Central memory CD4-positive, alpha-beta T cell (primary cell): ENCODE results near the gene TDRD9.

Source experiments
- DNase-seq: peaks from one replicate; pipeline ENCODE4 v3.0.0; 2022

Gene TDRD9

GRCh38 chr14:103890821-103891666, 37.2 kb upstream of the TDRD9 start:
- DNase-seq = no peak

GRCh38 chr14:103891667-103892215, 36.5 kb upstream of the TDRD9 start:
- DNase-seq = no peak

GRCh38 chr14:103892247-103892646, 36.0 kb upstream of the TDRD9 start:
- DNase-seq = no peak

GRCh38 chr14:103894034-103894722, 34.1 kb upstream of the TDRD9 start:
- no peak for DNase-seq

- no peak for DNase-seq
These were observed 33.6 kb upstream of the TDRD9 start for GRCh38 chr14:103894723-103895059.

GRCh38 chr14:103896578-103896977, 31.7 kb upstream of the TDRD9 start:
- no peak for DNase-seq

GRCh38 chr14:103897075-103897947, 30.9 kb upstream of the TDRD9 start:
- DNase-seq = no peak

- no peak for DNase-seq
These were observed 30.1 kb upstream of the TDRD9 start for GRCh38 chr14:103898204-103898603.

GRCh38 chr14:103898711-103899110, 29.5 kb upstream of the TDRD9 start:
- DNase-seq = no peak

GRCh38 chr14:103899316-103899715, 28.9 kb upstream of the TDRD9 start:
- no peak for DNase-seq

- DNase-seq = no peak
These were observed 28.4 kb upstream of the TDRD9 start for GRCh38 chr14:103899833-103900232.

- no peak for DNase-seq
These were observed 23.7 kb upstream of the TDRD9 start for GRCh38 chr14:103904493-103905107.

- no peak for DNase-seq
These were observed 22.3 kb upstream of the TDRD9 start for GRCh38 chr14:103905842-103906456.

GRCh38 chr14:103908580-103908979, 19.7 kb upstream of the TDRD9 start:
- DNase-seq = no peak

- DNase-seq = no peak
These were observed 18.6 kb upstream of the TDRD9 start for GRCh38 chr14:103909531-103910261.

GRCh38 chr14:103910262-103910935, 17.9 kb upstream of the TDRD9 start:
- DNase-seq = peak; percentile 53

GRCh38 chr14:103910984-103911383, 17.3 kb upstream of the TDRD9 start:
- DNase-seq = no peak

- DNase-seq = no peak
These were observed 12.6 kb upstream of the TDRD9 start for GRCh38 chr14:103915616-103916015.

- no peak for DNase-seq
These were observed 11.5 kb upstream of the TDRD9 start for GRCh38 chr14:103916636-103917262.
